HCT116 (cell line): Measurements from ENCODE around the gene PITPNM1. TPM values are rescaled to one million over a fixed set of nuclear protein-coding genes. Genes with fewer than 3 reads are reported as not detected.
"Not testable (repeated sequence)": the region's sequence is repeated elsewhere in the genome, so short reads cannot be mapped to it uniquely, and the experiment has no call there.

ENCODE experiments used
- ATAC-seq: fragments of 200-7000 bp; cut with Tn5 transposase; 2 replicates; pipeline ENCODE4 v1.9.1; 2020; ENCODE audit warnings: mild to moderate bottlenecking, moderate library complexity
- BruUV-seq: library from RNA; stranded (reverse); fragments of 400-500 nt; replicated peaks from 2 replicates; lab custom pipeline; 2021; lab: Mats Ljungman, UMichigan
- CTCF ChIA-PET: fragments of 300-600 bp; sonication (Branson Sonifier 250); formaldehyde crosslinking; loops from one replicate; lab custom pipeline; 2021; ENCODE audit warnings: antibody characterized with exemption; lab: Charles Lee
- POLR2A ChIA-PET: fragments of 300-600, 350-600 bp; sonication (Branson Sonifier 250); formaldehyde crosslinking; loops from one replicate; lab custom pipeline; 2021; ENCODE audit warnings: antibody characterized with exemption; lab: Charles Lee
- RAD21 ChIA-PET, 2 experiments: fragments of 300-600 bp; sonication (Branson Sonifier 250); formaldehyde crosslinking; loops; one replicate each; lab custom pipeline; 2023; ENCODE audit warnings: low total read pairs in 2 of 2; ENCODE audit not compliant: uncharacterized antibody in 2 of 2, unreplicated experiment in 2 of 2, low non-redundant PET in 1 of 2; lab: Charles Lee
- DNase-seq: peaks from one replicate; pipeline ENCODE4 v3.0.0-alpha.2; 2010; ENCODE audit warnings: low read depth, low spot score
- H2AFZ ChIP-seq: fragments of 200-600 bp; shearing (Covaris generic), sonication (generic); 2 replicates; pipeline ENCODE4 v1.6.1; 2017; ENCODE audit warnings: low read depth, mixed run types, mixed read lengths, antibody characterized with exemption, low read length; ENCODE audit not compliant: poor library complexity, severe bottlenecking
- H3K27ac ChIP-seq: 2 replicates; pipeline ENCODE4 v1.5.1; 2012; ENCODE audit warnings: low read depth, low read length
- H3K27me3 ChIP-seq: fragments of 200-600 bp; sonication (generic); 2 replicates; pipeline ENCODE4 v1.6.1; 2016; ENCODE audit warnings: mixed run types, low read length, mixed read lengths; ENCODE audit not compliant: insufficient read depth
- H3K36me3 ChIP-seq, 2 experiments: fragments of 200-500 bp in 1 of 2; fragments of 200-600 bp in 1 of 2; sonication (Bioruptor generic) in 1 of 2; sonication (generic) in 1 of 2; 2 replicates each; pipeline versions ENCODE4 v1.5.1 to v1.6.1; 2014 to 2016; ENCODE audit warnings: low read length in 2 of 2, inconsistent platforms in 1 of 2, mixed read lengths in 1 of 2, mixed run types in 1 of 2; ENCODE audit not compliant: insufficient read depth in 2 of 2, control insufficient read depth in 1 of 2
- H3K4me1 ChIP-seq, 2 experiments: fragments of 200-600 bp in 1 of 2; sonication (generic) in 1 of 2; 2 replicates each; pipeline versions ENCODE4 v1.5.1 to v1.6.1; 2012 to 2017; ENCODE audit warnings: low read length in 2 of 2, inconsistent platforms in 1 of 2, mild to moderate bottlenecking in 1 of 2, mixed read lengths in 1 of 2, mixed run types in 1 of 2, moderate library complexity in 1 of 2; ENCODE audit not compliant: insufficient read depth in 2 of 2, control insufficient read depth in 1 of 2
- H3K4me2 ChIP-seq: fragments of 200-600 bp; sonication (generic); 2 replicates; pipeline ENCODE4 v1.6.1; 2017; ENCODE audit warnings: mixed run types, low read length, mixed read lengths
- H3K4me3 ChIP-seq, 2 experiments: fragments of 200-600 bp in 1 of 2; sonication (generic) in 1 of 2; replicated peaks in 1 of 2; 2 replicates each; pipeline ENCODE4 v1.5.1; 2011 to 2016; ENCODE audit warnings: low read length in 2 of 2, control low read depth in 1 of 2, low read depth in 1 of 2, mild to moderate bottlenecking in 1 of 2, mixed read lengths in 1 of 2, mixed run types in 1 of 2
- H3K79me2 ChIP-seq: fragments of 200-600 bp; sonication (generic); 2 replicates; pipeline ENCODE4 v1.6.1; 2017; ENCODE audit warnings: mild to moderate bottlenecking, mixed run types, low read length, moderate library complexity, mixed read lengths; ENCODE audit not compliant: insufficient read depth
- H3K9ac ChIP-seq: fragments of 200-600 bp; sonication (generic); 2 replicates; pipeline ENCODE4 v1.6.1; 2016; ENCODE audit warnings: low read length, mixed read lengths
- H3K9me2 ChIP-seq: fragments of 200-600 bp; sonication (generic), shearing (Covaris generic); 2 replicates; pipeline ENCODE4 v1.6.1; 2017; ENCODE audit warnings: mixed run types, mild to moderate bottlenecking, moderate library complexity; ENCODE audit not compliant: insufficient read depth
- H3K9me3 ChIP-seq, 2 experiments: fragments of 200-500 bp in 1 of 2; fragments of 200-600 bp in 1 of 2; sonication (Bioruptor generic) in 1 of 2; sonication (generic) in 1 of 2; 2 replicates each; pipeline ENCODE4 v1.6.1; 2014 to 2017; ENCODE audit warnings: low read length in 2 of 2, mixed read lengths in 2 of 2, inconsistent platforms in 1 of 2, low read depth in 1 of 2, mild to moderate bottlenecking in 1 of 2, mixed run types in 1 of 2, moderate library complexity in 1 of 2; ENCODE audit not compliant: control insufficient read depth in 1 of 2, insufficient read depth in 1 of 2
- H4K20me1 ChIP-seq: fragments of 200-600 bp; sonication (generic), shearing (Covaris generic); 2 replicates; pipeline ENCODE4 v1.6.1; 2017; ENCODE audit warnings: mixed run types, mild to moderate bottlenecking, moderate library complexity; ENCODE audit not compliant: insufficient read depth
- CBX3 ChIP-seq: IDR thresholded peaks from 2 replicates; pipeline ENCODE4 v1.6.1; 2012; ENCODE audit warnings: low read depth
- EGR1 ChIP-seq: IDR thresholded peaks from 2 replicates; pipeline ENCODE4 v1.6.1; 2012; ENCODE audit warnings: low read depth
- ELF1 ChIP-seq: IDR thresholded peaks from 2 replicates; pipeline ENCODE4 v1.6.1; 2012; ENCODE audit warnings: low read depth, borderline replicate concordance
- FOSL1 ChIP-seq: IDR thresholded peaks from 2 replicates; pipeline ENCODE4 v1.6.1; 2012; ENCODE audit warnings: low read depth
- POLR2A ChIP-seq: IDR thresholded peaks from 2 replicates; pipeline ENCODE4 v1.7.0; 2011; ENCODE audit warnings: borderline replicate concordance; ENCODE audit not compliant: insufficient read depth, insufficient read length; ENCODE audit errors: extremely low read depth
- POLR2AphosphoS5 ChIP-seq: IDR thresholded peaks from 2 replicates; pipeline ENCODE4 v1.6.1; 2011; ENCODE audit warnings: mild to moderate bottlenecking, low read depth, low read length, moderate library complexity
- SIN3A ChIP-seq: IDR thresholded peaks from 2 replicates; pipeline ENCODE4 v1.6.1; 2012; ENCODE audit warnings: low read depth
- YY1 ChIP-seq: IDR thresholded peaks from 2 replicates; pipeline ENCODE4 v1.6.1; 2011; ENCODE audit warnings: low read length, low read depth, moderate library complexity, mild to moderate bottlenecking; ENCODE audit not compliant: insufficient replicate concordance; ENCODE audit errors: extremely low read depth
- ZFX ChIP-seq: fragments of 450-650 bp; IDR thresholded peaks from 2 replicates; pipeline ENCODE4 v1.6.1; 2017
- ZNF274 ChIP-seq: fragments of 200-500 bp; sonication (Bioruptor generic); IDR thresholded peaks from 2 replicates; pipeline ENCODE4 v1.6.1; 2014; ENCODE audit warnings: mild to moderate bottlenecking, low read depth, low read length, inconsistent platforms
- intact Hi-C: fragments of 100-400 bp; cut with micrococcal nuclease; formaldehyde crosslinking; loops from 2 replicates; pipeline ENCODE4 v1.10.0; 2022
- total RNA-seq: library from RNA; stranded (reverse); gene quantifications from one replicate; pipeline ENCODE4 v1.2.1, GENCODE V29; 2021; ENCODE audit not compliant: unreplicated experiment

Gene PITPNM1
- total RNA-seq, 1 experiment from 2014 or later = 79.5 TPM

DNA sequence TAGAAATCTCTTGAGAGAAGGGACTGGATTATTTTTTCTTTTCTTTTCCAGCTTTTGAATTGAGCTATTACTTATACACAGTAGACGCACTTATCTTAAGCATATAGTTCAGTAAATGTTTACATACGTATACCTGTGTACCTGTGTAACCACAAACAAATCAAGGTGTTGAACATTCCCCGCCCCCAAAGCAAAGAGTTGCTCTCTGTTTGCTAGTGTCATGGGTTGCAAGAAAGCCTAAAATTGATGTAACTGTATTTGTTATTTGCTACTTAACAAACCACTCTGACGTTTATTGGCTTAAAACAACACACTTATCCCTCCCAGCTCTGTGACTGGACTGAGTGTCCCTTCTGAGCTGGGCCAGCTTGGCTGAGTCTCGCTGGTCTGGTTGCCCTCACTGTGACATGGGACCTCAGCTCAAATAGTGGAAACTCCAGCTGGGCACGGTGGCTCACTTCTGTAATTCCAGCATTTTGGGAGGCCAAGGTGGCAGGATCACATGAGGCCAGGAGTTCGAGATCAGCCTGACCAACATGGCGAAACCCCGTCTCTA lies 43.5 kb upstream of the PITPNM1 start:
- no peaks in the 10 kb centered on the region for H3K79me2 ChIP-seq
- H3K4me1 ChIP-seq = no peaks in the 10 kb centered on the region
- no peak for TF ChIP-seq POLR2AphosphoS5
- TF ChIP-seq EGR1 = no peak
- no peak for TF ChIP-seq CBX3
- no peak for TF ChIP-seq YY1
- no peak for TF ChIP-seq POLR2A
- TF ChIP-seq ZFX = no peak
- TF ChIP-seq FOSL1 = no peak
- TF ChIP-seq ZNF274 = no peak
- TF ChIP-seq SIN3A = no peak
- TF ChIP-seq ELF1 = no peak
- TF ChIP-seq, all 23 proteins: peak for 0
- H3K4me3 ChIP-seq = no peak overlapping the region
- no peaks in the 10 kb centered on the region for H4K20me1 ChIP-seq
- H3K27me3 ChIP-seq = no peaks in the 10 kb centered on the region
- H3K4me2 ChIP-seq = no peak overlapping the region
- no peak overlapping the region for H3K9ac ChIP-seq
- intact Hi-C loops = no loop called here
- no peaks in the 10 kb centered on the region for H3K36me3 ChIP-seq
- H3K9me3 ChIP-seq = no peaks in the 10 kb centered on the region; a peak in 1 of 4 replicates
- ChIA-PET CTCF (no interaction called here), RAD21 (no interaction called here), POLR2A (no interaction called here)
- no peaks in the 10 kb centered on the region for H3K9me2 ChIP-seq
- no TSS peak for BruUV-seq
- ATAC-seq = no peak
- no peak overlapping the region for H2AFZ ChIP-seq
- H3K27ac ChIP-seq = no peak overlapping the region
- no peak for DNase-seq

DNA sequence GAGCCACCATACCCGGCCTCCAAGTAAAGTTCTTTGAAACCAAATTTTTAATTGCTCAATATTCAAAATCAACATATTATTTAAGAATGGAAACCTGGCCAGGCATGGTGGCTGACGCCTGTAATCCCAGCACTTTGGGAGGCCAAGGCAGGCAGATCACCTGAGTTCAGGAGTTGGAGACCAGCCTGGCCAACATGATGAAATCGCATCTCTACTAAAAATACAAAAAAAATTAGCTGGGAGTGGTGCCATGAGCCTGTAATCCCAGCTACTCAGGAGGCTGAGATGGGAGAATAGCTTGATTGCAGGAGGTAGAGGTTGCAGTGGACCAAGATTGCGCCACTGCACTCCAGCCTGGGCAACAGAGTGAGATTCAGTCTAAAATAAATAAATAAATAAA lies 42.9 kb upstream of the PITPNM1 start:
- DNase-seq, H3K4me2 ChIP-seq, intact Hi-C loops, H2AFZ ChIP-seq, H3K4me1 ChIP-seq, POLR2A ChIA-PET, H3K9me3 ChIP-seq, CTCF ChIA-PET, RAD21 ChIA-PET, H3K79me2 ChIP-seq, H3K27me3 ChIP-seq, ATAC-seq, H3K4me3 ChIP-seq, H3K9me2 ChIP-seq, H3K36me3 ChIP-seq, H4K20me1 ChIP-seq, H3K9ac ChIP-seq, H3K27ac ChIP-seq, BruUV-seq: not testable (repeated sequence)
